HG02852 (cell line): ENCODE measurements around the gene JPH2.
"Not testable (repeated sequence)": the region's sequence is repeated elsewhere in the genome, so short reads cannot be mapped to it uniquely, and the experiment has no call there.

Source experiments
- ATAC-seq: cut with Tn5 transposase; IDR thresholded peaks from one replicate; pipeline ENCODE4 v1.9.1; 2021; ENCODE audit warnings: mild to moderate bottlenecking, moderate library complexity; ENCODE audit not compliant: unreplicated experiment

The JPH2 gene

DNA sequence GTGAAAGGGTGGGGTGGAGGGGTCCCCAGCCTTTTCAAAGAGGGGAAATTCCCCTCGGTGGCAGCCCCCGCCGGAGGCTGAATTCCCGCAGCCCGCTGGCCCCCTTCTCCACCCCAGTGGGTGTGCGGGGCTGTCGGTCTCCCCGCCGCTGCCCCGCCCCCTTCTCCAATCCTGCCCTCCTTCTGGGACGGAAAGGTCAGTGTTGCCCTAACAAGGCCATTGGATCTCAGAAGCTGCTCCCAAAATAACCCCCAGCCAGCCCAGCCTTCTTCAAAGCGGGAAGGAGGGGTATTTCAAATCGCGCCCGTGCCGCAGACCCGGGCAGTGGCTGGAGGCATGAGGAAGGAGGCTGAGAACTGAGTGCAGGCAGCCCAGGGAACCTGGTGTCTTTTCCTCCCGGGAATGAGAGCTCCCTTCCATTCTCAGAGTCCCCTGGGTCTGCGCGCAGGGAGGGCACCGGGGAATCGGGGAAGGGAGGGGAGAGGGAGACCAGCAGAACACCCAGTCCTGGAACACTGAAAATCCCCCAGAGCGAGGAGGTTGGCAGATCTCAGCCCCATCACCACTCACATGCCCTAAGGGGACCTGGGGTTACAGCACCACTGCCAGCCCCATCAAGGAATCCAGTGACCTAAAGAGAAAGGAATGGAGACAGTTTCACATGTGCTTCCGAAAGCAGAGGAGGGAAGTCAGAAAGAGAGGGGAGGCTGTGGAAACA is at the start of gene JPH2:
TSS of gene JPH2 (minus strand) at position 135 of the 718 bp plus-strand sequence. CDS start 483 bp downstream, outside the sequence.
- no peak for ATAC-seq

GRCh38 chr20:44235702-44236101 is 48.7 kb upstream of the JPH2 start:
- ATAC-seq: no peak

DNA sequence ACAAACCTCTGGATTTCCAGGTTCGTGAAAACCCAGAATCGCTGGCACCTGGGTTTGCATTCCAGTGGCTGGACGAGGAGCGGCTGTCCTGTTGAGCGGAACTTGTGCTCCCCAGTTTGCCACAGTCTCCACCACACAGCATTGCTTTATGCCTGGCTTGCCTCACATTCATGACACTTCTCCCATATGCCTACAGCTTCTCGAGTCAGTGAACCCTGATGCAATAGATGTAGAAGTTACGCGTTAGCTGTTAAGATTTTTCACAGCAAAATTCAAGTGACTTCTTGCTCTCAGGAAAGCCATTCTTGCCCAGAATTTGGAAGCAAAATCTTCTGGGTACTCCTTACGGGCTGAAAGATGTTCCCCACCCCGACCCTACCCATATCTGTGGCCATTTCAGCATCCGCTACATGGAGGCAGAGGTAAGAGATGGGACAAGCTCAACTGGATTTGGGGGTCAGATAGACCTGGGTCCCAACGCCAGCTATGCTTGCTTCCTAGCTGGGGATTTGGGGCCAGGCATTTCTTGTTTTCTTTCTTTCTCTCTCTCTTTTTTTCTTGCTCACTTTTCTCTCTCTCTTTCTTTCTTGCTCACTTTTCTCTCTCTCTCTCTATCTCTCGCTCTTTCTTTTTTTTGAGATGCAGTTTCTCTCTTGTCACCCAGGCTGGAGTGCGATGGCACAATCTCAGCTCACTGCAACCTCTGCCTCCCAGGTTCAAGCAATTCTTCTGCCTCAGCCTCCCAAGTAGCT is 47.8 kb upstream of the JPH2 start:
- ATAC-seq: no peak

GRCh38 chr20:44233436-44234016 is 46.5 kb upstream of the JPH2 start:
- ATAC-seq: no peak

DNA sequence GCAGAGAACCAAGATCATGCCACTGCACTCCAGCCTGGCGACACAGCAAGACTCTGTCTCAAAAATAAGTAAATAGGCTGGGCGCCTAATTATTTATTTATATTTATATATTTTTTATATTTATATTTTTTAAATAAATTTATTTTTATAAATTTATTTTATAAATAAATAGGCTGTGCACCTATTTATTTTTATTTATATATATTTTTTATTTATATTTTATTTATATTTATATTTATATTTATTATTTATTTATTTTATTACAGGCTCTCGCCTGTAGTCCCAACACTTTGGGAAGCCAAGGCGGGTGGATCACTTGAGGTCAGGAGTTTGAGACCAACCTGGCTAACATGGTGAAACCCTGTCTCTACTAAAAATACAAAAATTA is 45.5 kb upstream of the JPH2 start:
- not testable (repeated sequence) for ATAC-seq

DNA sequence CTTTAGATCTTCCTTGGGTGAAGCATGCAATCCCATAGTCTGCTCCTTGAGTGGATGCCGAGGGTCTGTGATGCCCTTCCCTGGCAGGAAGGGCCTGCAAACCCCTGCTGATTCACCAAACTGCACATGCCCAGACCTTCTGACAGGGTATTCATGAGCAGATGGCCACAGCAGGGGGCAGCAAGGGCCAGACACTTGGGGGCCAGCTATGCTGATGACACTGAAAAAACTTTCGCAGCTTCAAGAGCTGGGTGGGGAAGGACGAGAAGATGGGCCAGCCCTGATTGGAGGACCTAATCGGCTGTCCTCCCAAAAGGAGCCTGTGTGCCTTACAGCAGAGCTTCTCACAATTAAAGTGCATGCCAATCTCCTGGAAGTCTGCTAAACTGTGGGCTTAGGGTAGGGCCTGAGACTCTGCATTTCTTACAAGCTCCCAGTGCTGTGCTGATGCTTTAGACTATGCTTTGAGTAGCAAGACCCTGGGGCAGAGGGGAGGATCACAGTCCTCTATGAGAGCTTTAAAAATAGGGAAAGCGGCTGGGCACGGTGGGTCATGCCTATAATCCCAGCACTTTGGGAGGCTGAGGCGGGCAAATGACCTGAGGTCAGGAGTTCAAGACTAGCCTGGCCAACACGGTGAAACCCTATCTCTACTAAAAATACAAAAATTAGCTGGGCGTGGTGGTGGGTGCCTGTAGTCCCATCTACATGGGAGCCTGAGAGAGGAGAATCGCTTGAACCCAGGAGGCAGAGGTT is 44.9 kb upstream of the JPH2 start:
- no peak for ATAC-seq

GRCh38 chr20:44231193-44231592 is 44.2 kb upstream of the JPH2 start:
- no peak for ATAC-seq

DNA sequence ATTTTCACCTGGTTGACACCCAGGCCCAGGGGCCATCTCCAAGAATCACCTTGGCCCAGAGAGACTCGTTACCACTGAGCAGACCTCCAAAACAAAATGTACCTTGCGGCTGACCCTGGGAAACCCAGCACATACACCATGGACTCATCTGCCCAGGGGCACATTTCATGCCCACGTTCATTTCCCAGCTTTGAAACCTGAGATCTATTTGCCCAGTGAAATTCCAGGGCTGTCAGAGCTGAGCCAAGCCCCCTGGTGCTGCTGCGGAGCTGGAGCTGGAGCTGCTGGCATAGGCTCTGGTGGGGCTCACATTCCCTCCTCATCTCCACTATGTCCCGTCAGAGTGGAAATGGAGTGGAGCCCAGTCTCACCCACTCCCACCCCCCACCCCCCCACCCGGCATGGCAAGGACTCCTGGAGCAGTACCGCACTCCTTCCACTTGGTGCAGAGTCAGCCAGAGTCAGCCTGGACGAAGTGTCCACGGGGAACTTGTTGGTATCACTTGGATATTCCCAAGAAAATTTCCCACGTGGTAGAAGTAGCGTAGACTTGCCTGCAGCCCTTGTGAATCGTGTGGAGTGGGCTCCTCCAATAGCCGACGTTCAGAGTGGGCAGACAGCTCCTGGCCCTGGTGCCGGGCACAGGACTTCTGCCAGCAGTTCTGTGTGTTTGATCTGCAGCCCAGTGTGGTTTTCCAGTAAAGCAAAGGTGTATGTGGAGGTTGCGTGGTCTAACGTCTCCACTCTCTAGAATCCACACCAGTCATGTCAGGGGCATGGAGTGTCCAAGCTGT is 41.7 kb upstream of the JPH2 start:
- no peak for ATAC-seq

GRCh38 chr20:44224637-44225036 is 37.6 kb upstream of the JPH2 start:
- ATAC-seq: no peak

GRCh38 chr20:44223721-44224120 is 36.7 kb upstream of the JPH2 start:
- ATAC-seq: no peak

GRCh38 chr20:44222633-44223368 is 35.8 kb upstream of the JPH2 start:
- no peak for ATAC-seq

DNA sequence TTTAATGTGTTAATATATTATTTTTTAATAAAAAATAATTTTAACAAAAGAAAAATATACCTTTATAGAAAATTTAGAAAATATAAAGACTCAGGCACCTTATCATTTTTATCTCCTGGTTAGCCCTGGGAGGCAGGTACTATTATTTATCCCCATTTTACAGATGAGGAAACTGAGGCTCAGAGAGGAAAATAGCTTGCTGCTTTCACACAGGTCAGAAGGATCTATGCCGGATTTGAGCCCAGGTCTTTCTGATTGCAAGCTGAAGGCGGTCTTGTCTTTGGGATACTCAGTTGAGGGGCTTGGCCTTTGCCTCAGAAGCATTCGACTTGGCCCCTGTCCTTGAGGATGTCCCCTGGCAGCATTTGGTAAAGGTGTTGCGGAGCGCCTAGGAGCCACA is 35.0 kb upstream of the JPH2 start:
- no peak for ATAC-seq

GRCh38 chr20:44221368-44221954 is 34.5 kb upstream of the JPH2 start:
- ATAC-seq: no peak

- no peak for ATAC-seq
Observed at GRCh38 chr20:44219791-44220190, 32.8 kb upstream of the JPH2 start.

GRCh38 chr20:44219170-44219730 is 32.3 kb upstream of the JPH2 start:
- no peak for ATAC-seq

DNA sequence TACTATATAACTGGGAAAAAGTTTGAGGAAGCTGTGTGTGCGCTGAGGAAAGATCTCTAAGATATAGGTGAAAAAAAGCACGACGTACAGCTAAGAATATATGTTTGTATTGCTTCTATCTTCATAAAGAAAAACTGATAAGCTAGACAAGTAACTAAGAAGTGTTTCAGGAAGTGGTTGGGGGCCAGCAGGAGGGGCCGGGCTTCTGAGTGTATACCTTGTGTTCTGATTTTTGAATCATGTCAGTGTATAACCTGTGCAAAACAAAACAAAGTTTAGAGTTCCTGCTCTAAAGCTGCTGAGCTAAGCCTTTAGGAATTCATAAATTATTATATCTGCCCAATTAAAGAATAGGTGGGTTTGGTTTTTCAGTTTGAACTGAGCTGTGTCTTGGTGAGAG is 31.5 kb upstream of the JPH2 start:
- ATAC-seq: no peak

- no peak for ATAC-seq
Observed at GRCh38 chr20:44217342-44218092, 30.5 kb upstream of the JPH2 start.

DNA sequence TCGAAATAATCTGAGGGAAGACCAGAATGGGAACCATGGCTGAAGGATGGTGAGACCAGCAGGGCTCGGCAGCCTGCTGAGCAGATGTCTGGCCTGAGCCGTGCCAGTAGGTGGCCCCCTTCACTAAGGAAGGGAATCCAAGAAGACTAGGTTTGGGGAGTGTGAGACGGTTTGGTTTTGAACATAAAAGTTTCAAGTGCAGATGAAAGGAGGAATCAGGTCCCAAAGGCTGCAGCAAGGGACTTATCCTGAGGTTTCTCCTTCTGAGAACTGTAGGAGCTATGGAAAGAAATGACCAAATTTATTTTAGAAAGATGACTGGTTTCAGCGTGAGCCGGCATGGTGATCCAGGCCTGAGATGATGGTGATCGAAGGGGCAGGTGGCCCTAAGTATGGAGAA is 28.1 kb upstream of the JPH2 start:
- ATAC-seq: no peak
